Muscle layer of duodenum (tissue), 2 donors: Measurements from ENCODE around the gene IWS1.
"Not testable (repeated sequence)": the region's sequence is repeated elsewhere in the genome, so short reads cannot be mapped to it uniquely, and the experiment has no call there.

Experiments
- H3K27ac ChIP-seq: one replicate; pipeline ENCODE4 v1.7.0; 2013; ENCODE audit warnings: mild to moderate bottlenecking, low read length
- H3K27me3 ChIP-seq: one replicate; pipeline ENCODE4 v1.7.0; 2013; ENCODE audit warnings: low read depth, mild to moderate bottlenecking, control low read depth, low read length
- H3K36me3 ChIP-seq, 2 donors: one replicate each; pipeline ENCODE4 v1.7.0; 2013; ENCODE audit warnings: low read length in 2 of 2, control low read depth in 1 of 2, mild to moderate bottlenecking in 1 of 2; ENCODE audit not compliant: insufficient read depth in 2 of 2, control insufficient read depth in 1 of 2
- H3K4me1 ChIP-seq, 2 donors: one replicate each; pipeline ENCODE4 v1.7.0; 2013; ENCODE audit warnings: low read length in 2 of 2, mild to moderate bottlenecking in 2 of 2, control low read depth in 1 of 2, moderate library complexity in 1 of 2; ENCODE audit not compliant: insufficient read depth in 2 of 2, control insufficient read depth in 1 of 2
- H3K4me3 ChIP-seq, 2 donors: one replicate each; pipeline ENCODE4 v1.7.0; 2013; ENCODE audit warnings: low read length in 2 of 2, low read depth in 1 of 2, mild to moderate bottlenecking in 1 of 2
- H3K9me3 ChIP-seq, 2 donors: one replicate each; pipeline ENCODE4 v1.7.0; 2013; ENCODE audit warnings: low read length in 2 of 2, control low read depth in 1 of 2, mild to moderate bottlenecking in 1 of 2; ENCODE audit not compliant: control insufficient read depth in 1 of 2
- donor health status: healthy.

IWS1 gene

DNA sequence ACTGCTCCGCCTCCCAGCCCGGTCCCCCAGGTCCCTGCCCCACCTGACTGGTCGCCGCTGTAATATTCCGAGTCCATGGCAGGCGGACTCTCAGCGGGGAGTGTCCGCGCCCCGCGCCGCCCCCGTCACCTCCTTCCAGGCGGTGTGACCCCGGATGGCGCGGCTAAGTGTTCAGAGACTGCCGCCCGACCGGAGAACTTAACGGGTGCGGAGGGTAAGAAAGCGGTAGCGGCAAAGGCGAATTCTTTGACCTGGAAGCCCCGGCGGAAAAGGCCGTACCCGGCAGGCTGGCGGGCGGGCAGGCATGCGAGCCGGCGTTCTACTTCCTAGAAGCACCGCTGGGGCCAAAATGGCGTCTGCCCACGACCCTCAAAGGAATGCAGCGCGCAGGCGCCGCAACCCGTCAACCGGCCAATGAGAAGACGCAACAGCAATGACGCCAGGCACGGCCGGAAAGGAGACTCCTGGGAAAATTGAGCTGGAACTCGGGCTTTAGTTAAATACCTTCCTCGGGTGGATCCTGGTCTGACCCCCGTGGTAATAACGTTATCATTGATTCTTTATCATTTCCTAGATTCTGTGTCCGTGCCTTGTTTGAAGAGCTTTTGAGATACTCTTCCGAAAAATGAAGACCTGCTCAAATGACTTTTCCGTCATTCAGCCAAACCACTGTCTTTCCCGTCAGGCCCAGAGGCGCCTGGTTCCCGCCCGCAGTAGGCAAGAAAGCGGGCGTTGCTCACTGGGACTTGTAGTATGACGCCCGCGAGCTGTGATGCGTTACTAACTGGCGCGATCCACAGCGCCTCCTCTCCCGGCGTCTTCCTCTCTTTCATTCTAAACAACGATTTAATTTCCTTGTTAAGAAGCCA is at the start of gene IWS1:
Gene IWS1 (minus strand): TSS at position 358 of the 869 bp plus-strand sequence. CDS start 281 bp downstream, at position 77.
- no peaks in the 10 kb centered on the region for H3K27me3 ChIP-seq

DNA sequence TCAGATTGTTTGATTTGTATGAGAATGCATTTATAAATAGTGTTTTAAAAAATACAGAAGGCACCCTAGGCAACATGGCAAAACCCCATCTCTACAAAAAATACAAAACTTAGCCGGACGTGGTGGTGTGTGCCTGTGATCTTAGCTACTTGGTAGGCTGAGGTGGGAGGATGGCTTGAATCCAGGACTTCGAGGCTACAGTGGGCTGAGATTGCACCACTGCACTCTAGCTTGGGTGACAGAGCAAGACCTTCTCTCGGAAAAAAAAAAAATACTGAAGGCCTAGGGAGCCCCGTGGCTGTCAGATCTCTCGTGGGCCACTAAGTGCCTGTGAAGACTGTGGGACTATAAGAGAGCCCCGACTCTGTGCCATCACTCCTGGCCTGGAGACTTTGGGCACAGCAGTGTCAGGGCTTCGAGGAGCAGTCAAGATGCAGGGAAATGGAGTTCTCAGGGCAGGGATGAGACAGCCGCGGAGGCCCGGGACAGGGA is 49.7 kb upstream of the IWS1 start:
- H3K4me1 ChIP-seq = no peaks in the 10 kb centered on the region
- H3K27me3 ChIP-seq = no peaks in the 10 kb centered on the region
- H3K4me3 ChIP-seq = no peak overlapping the region
- H3K27ac ChIP-seq = no peak overlapping the region
- no peaks in the 10 kb centered on the region for H3K9me3 ChIP-seq
- H3K36me3 ChIP-seq = no peaks in the 10 kb centered on the region

More for the DNA sequence above, at the start of gene IWS1:
- H3K4me1 ChIP-seq = peaks cover 0 to 20% of the 10 kb centered on the region in 2 donors
- peaks cover 19% of the 10 kb centered on the region in 2 donors for H3K36me3 ChIP-seq
- peak within 1 kb of the TSS; percentile 89 to 95 for H3K4me3 ChIP-seq
- peak within 1 kb of the TSS; percentile 95 for H3K27ac ChIP-seq
- H3K9me3 ChIP-seq = no peaks in the 10 kb centered on the region

DNA sequence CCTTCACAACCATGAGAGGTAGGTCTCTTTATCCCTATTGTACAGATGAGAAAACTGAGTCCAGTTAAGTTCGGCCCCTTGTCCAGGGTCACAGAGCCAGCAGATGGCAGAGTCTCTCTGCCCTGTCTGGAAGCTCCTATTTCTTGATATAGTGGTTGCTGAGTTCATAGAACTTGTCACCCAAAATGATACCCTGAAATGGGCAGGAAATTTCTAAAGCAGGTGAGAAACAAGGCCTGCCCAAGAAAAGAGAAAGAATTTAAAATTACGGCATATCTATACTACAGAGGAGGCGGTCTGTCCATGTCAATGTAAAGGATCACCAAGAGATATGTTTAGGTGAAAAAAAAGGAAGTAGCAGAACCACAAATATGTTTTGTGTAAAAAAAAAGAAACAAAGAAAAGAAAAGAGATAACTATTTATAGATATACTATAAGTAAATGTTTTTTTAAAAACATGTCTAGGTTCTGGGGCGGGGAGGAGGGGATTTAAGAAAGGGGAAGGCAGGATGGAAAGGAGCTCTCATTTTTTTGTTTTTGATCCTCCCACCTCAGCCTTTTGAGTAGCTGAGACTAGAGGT is 49.0 kb upstream of the IWS1 start:
- Histone ChIP-seq H3K9me3 (no peaks in the 10 kb centered on the region), H3K4me1 (peaks cover 0 to 2% of the 10 kb centered on the region in 2 donors), H3K27me3 (no peaks in the 10 kb centered on the region), H3K36me3 (no peaks in the 10 kb centered on the region), H3K27ac (no peak overlapping the region), H3K4me3 (no peak overlapping the region)

DNA sequence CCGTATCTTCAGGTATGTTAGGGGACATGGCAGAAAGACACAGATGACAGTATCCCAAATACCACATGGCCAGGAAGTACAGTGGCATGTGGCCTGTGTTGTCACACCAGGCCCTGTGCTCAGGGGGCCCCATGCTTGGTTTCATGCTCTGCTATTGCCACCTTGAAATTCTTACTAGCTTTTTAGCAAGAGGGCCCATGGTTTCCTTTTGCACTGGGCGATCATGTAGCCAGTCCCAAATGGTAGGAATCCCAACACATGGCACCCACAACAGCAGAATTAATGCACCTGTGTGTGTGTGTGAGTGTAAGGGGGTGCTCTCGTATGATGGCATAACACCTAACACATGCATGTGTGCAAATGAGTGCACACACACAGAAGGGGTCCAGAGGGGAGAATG is 48.4 kb upstream of the IWS1 start:
- H3K27ac ChIP-seq = no peak overlapping the region
- H3K9me3 ChIP-seq = no peaks in the 10 kb centered on the region
- no peaks in the 10 kb centered on the region for H3K36me3 ChIP-seq
- H3K4me3 ChIP-seq = no peak overlapping the region
- no peaks in the 10 kb centered on the region for H3K27me3 ChIP-seq
- H3K4me1 ChIP-seq = peaks cover 0 to 8% of the 10 kb centered on the region in 2 donors

DNA sequence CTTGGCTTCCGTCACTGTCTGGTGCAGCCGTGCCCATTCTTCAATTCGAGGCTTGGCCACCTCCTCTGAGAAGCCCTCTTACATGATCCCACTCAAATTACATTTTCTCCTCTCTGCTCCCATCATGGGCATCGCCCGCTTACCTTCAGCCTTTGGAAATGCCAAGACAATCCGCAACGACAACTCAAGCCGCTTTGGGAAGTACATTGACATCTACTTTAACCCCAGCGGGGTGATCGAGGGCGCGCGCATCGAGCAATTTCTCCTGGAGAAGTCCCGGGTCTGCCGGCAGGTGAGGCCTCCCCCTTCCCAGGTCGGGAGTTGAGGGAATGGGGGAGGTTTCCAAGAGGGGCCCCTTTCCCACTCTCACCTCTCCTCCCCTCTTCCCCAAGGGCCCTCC is 47.5 kb upstream of the IWS1 start:
- Histone ChIP-seq H3K27ac (no peak overlapping the region), H3K27me3 (no peaks in the 10 kb centered on the region), H3K4me1 (peaks cover 4 to 16% of the 10 kb centered on the region in 2 donors), H3K4me3 (no peak overlapping the region), H3K36me3 (no peaks in the 10 kb centered on the region), H3K9me3 (no peaks in the 10 kb centered on the region)

DNA sequence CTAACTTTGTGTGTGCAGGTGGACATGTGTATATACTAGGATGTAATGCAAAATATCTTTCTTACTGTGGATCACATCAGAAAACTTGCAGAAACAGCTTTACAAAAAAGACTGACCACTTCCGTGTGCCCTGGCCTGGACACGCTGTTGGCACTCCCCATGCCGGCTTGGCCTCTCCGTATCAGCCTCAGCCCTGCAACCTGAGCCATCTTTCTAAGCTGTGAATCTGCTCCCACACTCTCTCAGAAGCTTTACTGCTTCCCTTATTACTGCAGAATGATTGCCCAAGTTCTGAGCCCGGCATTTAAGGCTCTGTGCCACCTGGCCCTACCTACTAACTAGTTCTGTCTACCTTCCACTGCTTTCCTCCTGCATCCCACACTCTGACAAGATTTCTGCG is 47.0 kb upstream of the IWS1 start:
- Histone ChIP-seq H3K9me3 (no peaks in the 10 kb centered on the region), H3K36me3 (no peaks in the 10 kb centered on the region), H3K4me1 (peaks cover 4 to 16% of the 10 kb centered on the region in 2 donors), H3K27me3 (no peaks in the 10 kb centered on the region), H3K27ac (no peak overlapping the region), H3K4me3 (no peak overlapping the region)

DNA sequence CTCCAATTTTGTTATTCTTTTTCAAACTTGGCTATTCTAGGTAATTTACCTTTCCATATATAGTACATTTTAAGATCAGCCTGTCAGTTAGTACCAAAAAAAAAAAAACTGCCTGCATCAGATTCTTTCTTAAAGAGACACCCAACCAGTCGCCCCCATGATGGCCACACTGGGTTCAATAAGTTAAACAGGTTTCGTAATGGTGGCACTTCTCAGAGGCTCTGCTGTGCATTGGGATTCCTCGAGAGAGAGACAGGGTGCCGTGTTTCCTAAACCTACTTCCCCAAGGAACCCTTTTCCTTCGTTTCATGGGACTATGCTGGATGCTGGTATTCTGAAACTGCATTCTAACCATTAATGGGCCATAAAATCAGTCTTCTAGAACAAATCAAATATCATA is 46.6 kb upstream of the IWS1 start:
- Histone ChIP-seq H3K4me1 (peaks cover 4 to 16% of the 10 kb centered on the region in 2 donors), H3K9me3 (no peaks in the 10 kb centered on the region), H3K27ac (no peak overlapping the region), H3K27me3 (no peaks in the 10 kb centered on the region), H3K36me3 (no peaks in the 10 kb centered on the region), H3K4me3 (no peak overlapping the region)

DNA sequence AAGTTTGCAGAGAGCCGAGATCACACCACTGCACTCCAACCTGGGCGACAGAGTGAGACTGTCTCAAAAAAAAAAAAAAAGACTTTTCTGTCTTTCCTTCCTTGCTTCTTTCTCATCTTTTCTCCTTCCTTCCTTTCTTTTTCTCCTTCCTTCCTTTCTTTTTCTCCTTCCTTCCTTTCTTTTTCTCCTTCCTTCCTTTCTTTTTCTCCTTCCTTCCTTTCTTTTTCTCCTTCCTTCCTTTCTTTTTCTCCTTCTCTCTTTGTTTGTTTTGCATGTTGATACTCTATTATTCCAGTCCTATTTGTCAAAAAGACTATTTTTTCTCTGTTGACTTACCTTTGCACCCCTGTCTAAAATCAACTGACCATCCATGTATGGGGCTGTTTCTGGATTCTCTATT is 46.1 kb upstream of the IWS1 start:
- not testable (repeated sequence) for H3K27ac ChIP-seq, H3K27me3 ChIP-seq, H3K9me3 ChIP-seq, H3K4me3 ChIP-seq, H3K36me3 ChIP-seq
- H3K4me1 ChIP-seq = peaks cover 4 to 16% of the 10 kb centered on the region in 2 donors

DNA sequence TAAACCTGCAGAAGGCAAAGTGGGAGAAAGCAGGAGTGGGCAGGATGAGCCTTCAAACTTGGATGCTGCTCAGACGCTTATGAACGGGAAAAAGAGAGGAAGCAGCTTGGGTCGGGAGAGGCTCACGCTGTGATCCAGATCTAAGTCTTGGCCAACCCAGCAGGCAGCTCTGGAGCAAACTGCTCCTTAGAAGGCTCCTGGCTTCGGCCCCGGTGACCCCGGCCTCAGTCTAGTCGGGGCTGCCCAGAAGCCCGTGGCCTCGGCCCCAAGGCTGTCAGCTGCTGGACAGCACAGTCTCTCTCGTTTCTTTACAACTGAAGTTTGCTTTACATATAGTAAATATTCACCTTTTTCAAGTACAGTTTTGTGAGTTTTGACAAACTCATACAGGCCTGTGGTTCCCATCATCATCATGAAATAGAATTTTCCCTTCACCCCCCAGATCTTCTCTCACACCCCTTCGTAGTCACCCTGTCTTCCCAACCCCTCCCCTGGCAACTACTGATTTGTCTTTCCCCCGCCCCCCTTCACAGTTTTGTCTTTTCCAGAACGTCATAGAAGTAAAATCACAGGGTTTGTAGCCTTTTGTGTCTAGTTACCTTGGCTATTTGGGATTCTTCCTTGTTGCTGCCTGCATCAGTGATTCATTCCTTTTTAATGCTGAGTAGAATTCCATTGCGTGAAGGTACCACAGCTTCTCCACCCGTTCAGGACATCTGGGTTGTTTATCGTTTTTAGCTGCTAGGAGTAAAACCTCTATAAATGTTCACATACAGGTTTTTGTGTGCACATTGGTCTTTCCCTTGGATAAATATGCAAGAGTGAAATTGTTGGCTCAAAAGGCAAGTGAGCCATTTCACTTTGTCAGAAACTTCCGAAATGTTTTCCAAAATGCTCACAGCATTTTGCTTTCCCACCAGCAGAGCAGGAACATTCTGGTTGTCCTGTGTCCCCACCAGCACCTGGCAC is 44.3 kb upstream of the IWS1 start:
- Histone ChIP-seq H3K4me3 (no peak overlapping the region), H3K27ac (no peak overlapping the region), H3K27me3 (no peaks in the 10 kb centered on the region), H3K36me3 (no peaks in the 10 kb centered on the region), H3K9me3 (no peaks in the 10 kb centered on the region), H3K4me1 (peaks cover 4 to 16% of the 10 kb centered on the region in 2 donors)

DNA sequence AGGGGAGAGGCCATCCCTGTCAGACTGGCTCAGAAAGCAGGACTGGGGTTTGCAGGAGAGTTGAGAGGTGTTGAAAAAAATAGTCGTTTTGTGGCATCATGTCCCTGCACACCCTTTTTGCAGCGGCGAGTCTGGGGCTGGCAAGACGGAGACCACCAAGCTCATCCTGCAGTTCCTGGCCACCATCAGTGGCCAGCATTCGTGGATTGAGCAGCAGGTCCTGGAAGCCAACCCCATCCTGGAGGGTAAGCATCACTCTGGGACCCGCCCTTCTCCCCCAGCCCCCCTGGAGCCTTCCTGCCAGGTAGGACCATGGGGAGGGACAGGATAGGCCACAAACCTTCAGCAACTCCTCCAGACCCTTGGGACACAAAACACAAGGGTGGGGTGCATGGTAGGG is 43.4 kb upstream of the IWS1 start:
- no peaks in the 10 kb centered on the region for H3K9me3 ChIP-seq
- H3K27ac ChIP-seq = no peak overlapping the region
- no peaks in the 10 kb centered on the region for H3K27me3 ChIP-seq
- H3K4me3 ChIP-seq = no peak overlapping the region
- no peaks in the 10 kb centered on the region for H3K36me3 ChIP-seq
- H3K4me1 ChIP-seq = peaks cover 4 to 16% of the 10 kb centered on the region in 2 donors

DNA sequence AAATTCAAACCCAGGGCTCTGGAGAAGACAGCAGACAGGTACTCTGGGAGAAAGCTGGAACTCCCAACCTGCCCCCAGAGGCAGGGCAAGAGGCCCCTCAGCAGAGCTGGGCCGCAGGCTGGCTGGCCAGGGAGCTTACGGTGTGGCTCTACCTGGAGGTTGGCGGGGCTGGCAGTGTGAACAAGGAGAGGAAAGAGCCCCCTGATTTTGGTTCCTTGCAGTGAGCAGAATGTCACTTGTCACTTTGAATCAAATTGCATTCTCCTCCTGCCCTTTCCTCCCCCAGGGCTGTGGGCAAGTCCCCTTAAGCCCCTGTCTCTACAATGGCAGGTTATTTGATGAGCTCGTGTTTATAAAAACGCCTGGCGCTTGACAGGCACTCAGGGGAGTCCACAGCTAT is 41.8 kb upstream of the IWS1 start:
- Histone ChIP-seq H3K4me1 (peaks cover 4 to 16% of the 10 kb centered on the region in 2 donors), H3K36me3 (no peaks in the 10 kb centered on the region), H3K27me3 (no peaks in the 10 kb centered on the region), H3K4me3 (no peak overlapping the region), H3K27ac (no peak overlapping the region), H3K9me3 (no peaks in the 10 kb centered on the region)
